Measurements from ENCODE around the gene FARS2. TPM values are rescaled to one million over a fixed set of nuclear protein-coding genes. Genes with fewer than 3 reads are reported as not detected.
A peak's percentile ranks its signal among the peaks of the same experiment; 100 is the strongest.

Gene FARS2
- total and polyA plus RNA-seq, 5 donors from 2014 or later, result 26.9 to 39.7 (median 34.9) TPM

DNA sequence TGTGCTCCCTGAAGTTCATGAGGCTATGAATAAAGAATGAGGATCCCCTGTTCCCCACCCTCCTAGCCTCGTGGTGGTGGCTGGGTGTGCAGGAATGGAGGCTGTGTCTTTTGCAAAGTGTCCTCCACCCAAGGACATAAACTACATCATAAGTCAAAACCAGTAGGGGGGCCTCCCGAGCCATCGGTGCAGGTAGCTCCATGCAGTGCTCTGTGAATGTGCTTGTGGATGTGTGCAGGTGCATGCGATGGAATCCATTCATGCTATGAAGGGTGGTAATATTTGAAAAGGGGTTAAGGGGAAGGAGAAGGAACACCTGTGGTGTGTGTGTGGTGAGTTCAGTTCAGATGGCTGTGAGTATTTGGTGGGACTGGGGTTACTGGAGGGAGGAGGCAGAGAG, 548.1 kb downstream of the FARS2 start:
- Mint-ChIP-seq H3K27me3 (peaks cover 7% of the 10 kb centered on the region), H3K36me3 (peaks cover 10% of the 10 kb centered on the region), H3K27ac (peak overlapping the region in 1 of 3 donors; percentile 83), H3K9me3 (peaks cover 0 to 11% (median 0%) of the 10 kb centered on the region in 7 donors), H3K4me1 (peaks cover 11 to 27% (median 16%) of the 10 kb centered on the region in 4 donors), H3K4me3 (no peak overlapping the region)
- ATAC-seq (ENCODE audit: low read depth in 2 of 2) (no peak), DNase-seq (peak in 2 of 3 donors; percentile 17 to 27)
- Histone ChIP-seq H3K4me1 (ENCODE audit: control insufficient read depth, insufficient read depth, low read length, poor library complexity, severe bottlenecking) (peaks cover 8% of the 10 kb centered on the region), H3K9me3 (ENCODE audit: control insufficient read depth in 2 of 2, low read length in 2 of 2) (peaks cover 0 to 7% of the 10 kb centered on the region in 2 experiments), H3K4me3 (ENCODE audit: low read depth, low read length) (no peak overlapping the region), H3K36me3 (ENCODE audit: control insufficient read depth, insufficient read depth, low read length) (no peaks in the 10 kb centered on the region), H3K27me3 (ENCODE audit: control insufficient read depth, insufficient read depth, low read length) (no peaks in the 10 kb centered on the region), H3K27ac (ENCODE audit: insufficient read depth, low read length, poor library complexity, severe bottlenecking) (no peak overlapping the region)

DNA sequence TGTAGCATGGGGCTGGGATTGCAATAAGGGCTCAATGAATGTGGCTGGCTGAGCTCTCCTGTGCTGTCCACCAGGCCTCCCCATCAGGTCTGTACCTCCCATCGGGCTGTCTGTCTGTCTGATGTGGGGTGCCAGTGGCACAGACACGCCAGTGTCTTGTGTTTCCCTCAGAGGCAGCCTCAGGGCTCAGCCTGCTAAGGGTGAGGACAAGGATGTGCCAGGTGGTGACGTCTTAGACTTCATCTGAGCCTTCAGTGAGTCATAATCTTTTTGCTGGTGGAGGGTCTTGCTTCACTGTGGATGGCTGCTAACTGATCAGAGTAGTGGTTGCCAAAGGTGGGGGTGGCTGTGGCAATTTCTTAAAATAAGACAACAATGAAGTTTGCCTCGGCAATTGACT, 550.7 kb downstream of the FARS2 start:
- Histone ChIP-seq H3K4me3 (ENCODE audit: low read depth, low read length) (no peak overlapping the region), H3K4me1 (ENCODE audit: control insufficient read depth, insufficient read depth, low read length, poor library complexity, severe bottlenecking) (peaks cover 8% of the 10 kb centered on the region), H3K9me3 (ENCODE audit: control insufficient read depth in 2 of 2, low read length in 2 of 2) (no peaks in the 10 kb centered on the region), H3K36me3 (ENCODE audit: control insufficient read depth, insufficient read depth, low read length) (no peaks in the 10 kb centered on the region), H3K27me3 (ENCODE audit: control insufficient read depth, insufficient read depth, low read length) (no peaks in the 10 kb centered on the region), H3K27ac (ENCODE audit: insufficient read depth, low read length, poor library complexity, severe bottlenecking) (no peak overlapping the region)
- peaks cover 11 to 32% (median 16%) of the 10 kb centered on the region in 4 donors for H3K4me1 Mint-ChIP-seq
- H3K27me3 Mint-ChIP-seq, result peaks cover 16% of the 10 kb centered on the region
- H3K36me3 Mint-ChIP-seq, result no peaks in the 10 kb centered on the region
- H3K4me3 Mint-ChIP-seq, result no peak overlapping the region
- H3K27ac Mint-ChIP-seq, result peak overlapping the region in 2 of 3 donors; percentile 6 to 19
- no peak for ATAC-seq (ENCODE audit: low read depth in 2 of 2)
- no peaks in the 10 kb centered on the region for H3K9me3 Mint-ChIP-seq
- DNase-seq, result no peak

- no peak for ATAC-seq (ENCODE audit: low read depth in 2 of 2)
Measured at GRCh38 chr6:5813625-5814027, 552.3 kb downstream of the FARS2 start.

DNA sequence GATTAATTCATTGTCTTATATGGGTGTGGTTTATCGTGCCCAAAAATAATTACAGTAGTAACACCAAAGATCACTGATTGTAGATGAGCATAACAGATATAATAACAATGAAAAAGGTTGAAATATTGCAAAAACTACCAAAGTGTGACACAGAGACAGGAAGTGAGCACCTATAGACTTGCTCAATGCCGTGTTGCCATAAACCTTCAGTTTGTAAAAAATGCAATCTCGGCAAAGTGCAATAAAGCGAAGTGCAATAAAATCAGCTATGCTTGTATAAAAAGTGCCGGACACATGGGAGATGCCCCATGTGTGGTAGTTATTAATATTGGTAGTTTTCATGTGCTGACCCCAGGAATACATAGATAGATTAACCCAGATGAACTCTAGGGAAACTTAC, 552.8 kb downstream of the FARS2 start:
- Histone ChIP-seq H3K36me3 (ENCODE audit: control insufficient read depth, insufficient read depth, low read length) (no peaks in the 10 kb centered on the region), H3K4me1 (ENCODE audit: control insufficient read depth, insufficient read depth, low read length, poor library complexity, severe bottlenecking) (peaks cover 8% of the 10 kb centered on the region), H3K27me3 (ENCODE audit: control insufficient read depth, insufficient read depth, low read length) (peaks cover 2% of the 10 kb centered on the region), H3K4me3 (ENCODE audit: low read depth, low read length) (peak overlapping the region; percentile 64), H3K27ac (ENCODE audit: insufficient read depth, low read length, poor library complexity, severe bottlenecking) (no peak overlapping the region), H3K9me3 (ENCODE audit: control insufficient read depth in 2 of 2, low read length in 2 of 2) (no peaks in the 10 kb centered on the region)
- Mint-ChIP-seq H3K27ac (peak overlapping the region; percentile 18 to 54 (median 51)), H3K36me3 (peaks cover 3% of the 10 kb centered on the region), H3K4me3 (peak overlapping the region in 2 of 4 donors; percentile 39 to 51), H3K4me1 (peaks cover 11 to 32% (median 16%) of the 10 kb centered on the region in 4 donors), H3K27me3 (peaks cover 22% of the 10 kb centered on the region), H3K9me3 (no peaks in the 10 kb centered on the region)
- no peak for ATAC-seq (ENCODE audit: low read depth in 2 of 2)
- no peak for DNase-seq

More at GRCh38 chr6:5813625-5814027, 552.3 kb downstream of the FARS2 start:
- DNase-seq, result peak in 2 of 3 donors; percentile 18 to 63
- Histone ChIP-seq H3K4me1 (ENCODE audit: control insufficient read depth, insufficient read depth, low read length, poor library complexity, severe bottlenecking) (peaks cover 8% of the 10 kb centered on the region), H3K36me3 (ENCODE audit: control insufficient read depth, insufficient read depth, low read length) (no peaks in the 10 kb centered on the region), H3K27me3 (ENCODE audit: control insufficient read depth, insufficient read depth, low read length) (peaks cover 2% of the 10 kb centered on the region), H3K27ac (ENCODE audit: insufficient read depth, low read length, poor library complexity, severe bottlenecking) (no peak overlapping the region), H3K4me3 (ENCODE audit: low read depth, low read length) (peak overlapping the region; percentile 64), H3K9me3 (ENCODE audit: control insufficient read depth in 2 of 2, low read length in 2 of 2) (no peaks in the 10 kb centered on the region)
- Mint-ChIP-seq H3K4me1 (peaks cover 11 to 32% (median 16%) of the 10 kb centered on the region in 4 donors), H3K4me3 (peak overlapping the region in 2 of 4 donors; percentile 39 to 51), H3K9me3 (no peaks in the 10 kb centered on the region), H3K36me3 (peaks cover 3% of the 10 kb centered on the region), H3K27me3 (peaks cover 22% of the 10 kb centered on the region), H3K27ac (peak overlapping the region; percentile 18 to 54 (median 51))

DNA sequence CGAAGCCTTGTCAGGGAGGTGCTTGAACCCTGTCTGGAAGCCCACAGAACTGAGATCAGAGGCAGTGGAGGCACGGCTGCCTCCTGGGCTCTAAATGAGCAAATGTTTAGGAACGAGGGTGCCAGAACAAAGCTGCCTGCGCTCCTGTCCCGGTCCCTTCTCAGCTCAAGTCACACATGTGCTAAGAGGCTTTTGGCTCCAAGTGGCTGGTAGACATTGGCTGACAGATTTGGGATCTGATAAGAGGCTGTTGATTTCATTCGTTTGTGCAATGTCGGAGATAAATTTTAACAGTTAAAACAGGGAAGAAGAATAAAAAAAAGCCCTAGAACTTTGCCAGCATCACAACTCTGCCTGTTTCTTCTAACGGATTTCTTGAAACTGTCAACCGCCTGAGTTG, 553.6 kb downstream of the FARS2 start:
- Histone ChIP-seq H3K4me3 (ENCODE audit: low read depth, low read length) (no peak overlapping the region), H3K4me1 (ENCODE audit: control insufficient read depth, insufficient read depth, low read length, poor library complexity, severe bottlenecking) (peaks cover 8% of the 10 kb centered on the region), H3K9me3 (ENCODE audit: control insufficient read depth in 2 of 2, low read length in 2 of 2) (no peaks in the 10 kb centered on the region), H3K36me3 (ENCODE audit: control insufficient read depth, insufficient read depth, low read length) (no peaks in the 10 kb centered on the region), H3K27me3 (ENCODE audit: control insufficient read depth, insufficient read depth, low read length) (peaks cover 2% of the 10 kb centered on the region), H3K27ac (ENCODE audit: insufficient read depth, low read length, poor library complexity, severe bottlenecking) (no peak overlapping the region)
- Mint-ChIP-seq H3K27me3 (peaks cover 24% of the 10 kb centered on the region), H3K36me3 (peaks cover 3% of the 10 kb centered on the region), H3K9me3 (no peaks in the 10 kb centered on the region), H3K4me1 (peaks cover 11 to 26% (median 13%) of the 10 kb centered on the region in 4 donors), H3K4me3 (no peak overlapping the region), H3K27ac (no peak overlapping the region)
- ATAC-seq (ENCODE audit: low read depth in 2 of 2) (no peak), DNase-seq (no peak)

GRCh38 chr6:5817869-5818268, 556.6 kb downstream of the FARS2 start:
- no peak overlapping the region for H3K27ac ChIP-seq (ENCODE audit: insufficient read depth, low read length, poor library complexity, severe bottlenecking)
- Mint-ChIP-seq H3K4me1 (peaks cover 11 to 20% (median 12%) of the 10 kb centered on the region in 4 donors), H3K9me3 (no peaks in the 10 kb centered on the region), H3K4me3 (no peak overlapping the region), H3K27me3 (peaks cover 26% of the 10 kb centered on the region), H3K27ac (no peak overlapping the region), H3K36me3 (peaks cover 12% of the 10 kb centered on the region)
- peaks cover 2% of the 10 kb centered on the region for H3K27me3 ChIP-seq (ENCODE audit: control insufficient read depth, insufficient read depth, low read length)
- H3K4me3 ChIP-seq (ENCODE audit: low read depth, low read length), result no peak overlapping the region
- DNase-seq (no peak), ATAC-seq (ENCODE audit: low read depth in 2 of 2) (no peak)
- peaks cover 8% of the 10 kb centered on the region for H3K4me1 ChIP-seq (ENCODE audit: control insufficient read depth, insufficient read depth, low read length, poor library complexity, severe bottlenecking)
- H3K9me3 ChIP-seq (ENCODE audit: control insufficient read depth in 2 of 2, low read length in 2 of 2), result no peaks in the 10 kb centered on the region
- H3K36me3 ChIP-seq (ENCODE audit: control insufficient read depth, insufficient read depth, low read length), result no peaks in the 10 kb centered on the region

GRCh38 chr6:5818959-5819358, 557.6 kb downstream of the FARS2 start:
- Histone ChIP-seq H3K27me3 (ENCODE audit: control insufficient read depth, insufficient read depth, low read length) (peaks cover 2% of the 10 kb centered on the region), H3K27ac (ENCODE audit: insufficient read depth, low read length, poor library complexity, severe bottlenecking) (no peak overlapping the region), H3K36me3 (ENCODE audit: control insufficient read depth, insufficient read depth, low read length) (no peaks in the 10 kb centered on the region), H3K9me3 (ENCODE audit: control insufficient read depth in 2 of 2, low read length in 2 of 2) (no peaks in the 10 kb centered on the region), H3K4me1 (ENCODE audit: control insufficient read depth, insufficient read depth, low read length, poor library complexity, severe bottlenecking) (peaks cover 3% of the 10 kb centered on the region), H3K4me3 (ENCODE audit: low read depth, low read length) (no peak overlapping the region)
- Mint-ChIP-seq H3K27ac (no peak overlapping the region), H3K4me3 (no peak overlapping the region), H3K36me3 (peaks cover 12% of the 10 kb centered on the region), H3K27me3 (peaks cover 23% of the 10 kb centered on the region), H3K4me1 (peaks cover 3 to 11% (median 5%) of the 10 kb centered on the region in 4 donors), H3K9me3 (no peaks in the 10 kb centered on the region)
- DNase-seq, result no peak
- no peak for ATAC-seq (ENCODE audit: low read depth in 2 of 2)
